Body of pancreas (tissue), 4 donors: ENCODE results near the gene GPSM3. TPM values are rescaled to one million over a fixed set of nuclear protein-coding genes. Genes with fewer than 3 reads are reported as not detected.
"Not testable (repeated sequence)": the region's sequence is repeated elsewhere in the genome, so short reads cannot be mapped to it uniquely, and the experiment has no call there.

Experiments used
- ATAC-seq: fragments of 150-250 bp; one replicate; pipeline ENCODE4 v1.9.1; 2016
- DNase-seq, 4 donors: peaks; one replicate each; pipeline ENCODE4 v3.0.0-alpha.2; 2019
- H3K27ac ChIP-seq, 4 donors: fragments of 200-600 bp; sonication (generic); 1 replicate in 3 of 4; 2 replicates in 1 of 4; pipeline versions ENCODE4 v1.5.1 to v1.6.1; 2016 to 2019; ENCODE audit warnings: mild to moderate bottlenecking in 1 of 4, mixed read lengths in 1 of 4, moderate library complexity in 1 of 4
- H3K27me3 ChIP-seq, 2 donors: fragments of 200-600 bp; sonication (generic); one replicate each; pipeline ENCODE4 v1.6.0; 2016; ENCODE audit warnings: mild to moderate bottlenecking in 1 of 2
- H3K36me3 ChIP-seq, 2 donors: fragments of 200-600 bp; sonication (generic); replicated peaks in 1 of 2; 2 replicates each; pipeline ENCODE4 v1.5.1; 2016; ENCODE audit warnings: low read depth in 2 of 2; ENCODE audit not compliant: insufficient read depth in 1 of 2
- H3K4me1 ChIP-seq: fragments of 200-600 bp; sonication (generic); one replicate; pipeline ENCODE4 v1.6.0; 2016
- H3K4me3 ChIP-seq, 2 donors: fragments of 200-600 bp; sonication (generic); 1 replicate in 1 of 2; 2 replicates in 1 of 2; pipeline ENCODE4 v1.5.1; 2016 to 2019
- H3K9me3 ChIP-seq, 3 donors: fragments of 200-600 bp; sonication (generic); 1 replicate in 2 of 3; 2 replicates in 1 of 3; pipeline ENCODE4 v1.5.1; 2016
- CTCF ChIP-seq, 7 experiments: fragments of 450-650 bp in 4 of 7; fragments of 200-600 bp in 3 of 7; sonication (generic) in 3 of 7; IDR thresholded peaks; one replicate each; pipeline ENCODE4 v1.5.1; 2016 to 2019; ENCODE audit warnings: antibody characterized with exemption in 7 of 7
- POLR2A ChIP-seq, 3 donors: fragments of 450-650 bp; IDR thresholded peaks; one replicate each; pipeline ENCODE4 v1.6.1; 2016; ENCODE audit warnings: antibody characterized with exemption in 3 of 3, mild to moderate bottlenecking in 2 of 3
- WGBS, 2 donors: methylation state at CpG; one replicate each; pipeline ENCODE4 v1.1.5; 2017; 5-methylcytosine and 5-hydroxymethylcytosine counted together
- intact Hi-C: fragments of 100-400 bp; cut with DNase I; formaldehyde crosslinking; loops from one replicate; pipeline ENCODE4 v1.15.1; 2023
- total RNA-seq, 2 donors: library from RNA; depleted of rRNA; stranded (reverse); fragments of >200 nt; gene quantifications; one replicate each; pipeline ENCODE4 v1.1.0, GENCODE V29; 2016

The GPSM3 gene
- total RNA-seq, 2 donors from 2014 or later, result 1.3 to 6.0 TPM

DNA sequence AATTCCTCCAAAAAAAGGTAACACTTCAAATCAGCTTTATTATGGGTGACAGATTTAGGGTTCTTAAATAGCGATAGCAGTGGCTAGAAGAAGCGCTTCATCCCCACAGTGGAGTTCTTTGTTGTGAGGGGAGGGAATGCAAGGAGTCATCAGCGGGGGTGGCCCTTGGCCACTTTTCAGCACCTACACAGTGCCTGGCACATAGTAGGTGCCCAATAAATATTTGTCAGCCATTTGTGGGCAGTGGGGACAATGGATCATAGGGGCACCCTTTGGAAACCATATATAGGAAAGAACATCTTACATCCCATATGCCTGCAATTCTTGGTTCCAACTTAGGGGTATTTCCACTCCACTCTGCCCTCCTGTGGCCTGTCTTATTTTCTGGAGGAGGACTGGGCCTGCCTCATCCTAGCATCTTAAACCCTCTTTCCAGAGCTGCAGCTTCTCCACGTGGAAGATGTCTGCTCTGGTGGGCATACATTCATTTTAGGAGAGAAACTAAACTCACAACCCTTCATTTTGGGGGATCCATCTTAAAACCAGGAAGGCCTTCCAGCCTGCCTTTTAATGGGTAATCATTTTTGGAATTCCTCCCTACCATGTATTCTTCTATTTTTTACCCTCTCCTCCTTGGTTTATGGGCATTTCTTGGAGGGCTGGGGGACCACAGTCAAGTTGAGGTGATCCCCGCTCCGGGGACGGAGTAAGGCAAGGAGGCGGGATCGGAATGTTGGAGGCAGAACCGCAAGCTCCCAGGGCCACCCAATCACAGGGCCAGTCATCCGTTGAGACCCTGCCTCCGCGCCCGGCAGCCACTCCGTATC is 2.6 kb upstream of the GPSM3 start:
- ATAC-seq, result no peak

GRCh38 chr6:32194388-32194787 is 1.9 kb upstream of the GPSM3 start:
- WGBS, 2 donors, result 86 to 90% methylated on average over 4 of the region's 4 CpGs
- H3K4me3 ChIP-seq, result no peak overlapping the region
- H3K27ac ChIP-seq, result peak overlapping the region in 3 of 4 donors; percentile 74 to 100 (median 100)
- no peak for TF ChIP-seq POLR2A (IDR thresholded peaks at IDR 0.05)
- DNase-seq, result no peak
- no peaks in the 10 kb centered on the region for H3K9me3 ChIP-seq
- intact Hi-C loops, result no loop called here
- peaks cover 29% of the 10 kb centered on the region for H3K4me1 ChIP-seq
- ATAC-seq, result no peak
- H3K36me3 ChIP-seq, result no peaks in the 10 kb centered on the region
- H3K27me3 ChIP-seq, result no peaks in the 10 kb centered on the region

More for the DNA sequence above, 2.6 kb upstream of the GPSM3 start:
- WGBS, 2 donors, result 15 to 18% methylated on average over 13 to 15 of the region's 15 CpGs
- peak in 4 of 7 experiments; percentile 47 to 56 (median 52) for TF ChIP-seq CTCF (IDR thresholded peaks at IDR 0.05)
- no peak for TF ChIP-seq POLR2A (IDR thresholded peaks at IDR 0.05)
- peaks cover 28% of the 10 kb centered on the region for H3K4me1 ChIP-seq
- peak in 3 of 4 donors; percentile 41 to 54 (median 51) for DNase-seq
- intact Hi-C loops, result no loop called here
- no peaks in the 10 kb centered on the region for H3K9me3 ChIP-seq
- no peak overlapping the region for H3K4me3 ChIP-seq
- no peaks in the 10 kb centered on the region for H3K27me3 ChIP-seq
- H3K36me3 ChIP-seq, result no peaks in the 10 kb centered on the region
- H3K27ac ChIP-seq, result peak overlapping the region; percentile 74 to 100 (median 88)

- ATAC-seq, H3K27me3 ChIP-seq, H3K36me3 ChIP-seq, H3K4me3 ChIP-seq, H3K9me3 ChIP-seq, intact Hi-C loops, DNase-seq: not testable (repeated sequence)
- Histone ChIP-seq H3K4me1 (peaks cover 42% of the 10 kb centered on the region), H3K27ac (peak overlapping the region in 3 of 4 donors; percentile 1 to 88 (median 24))
- WGBS, 2 donors, result 66 to 77% methylated on average over 13 of the region's 13 CpGs
Observed at GRCh38 chr6:32193096-32193495, 653 bp upstream of the GPSM3 start.

- TF ChIP-seq POLR2A (IDR thresholded peaks at IDR 0.05), result no peak
- TF ChIP-seq CTCF (IDR thresholded peaks at IDR 0.05), result no peak
- ATAC-seq, result no peak
- Histone ChIP-seq H3K27ac (peak overlapping the region in 3 of 4 donors; percentile 1 to 88 (median 86)), H3K36me3 (no peaks in the 10 kb centered on the region), H3K27me3 (no peaks in the 10 kb centered on the region), H3K4me3 (no peak overlapping the region), H3K4me1 (peaks cover 37% of the 10 kb centered on the region), H3K9me3 (no peaks in the 10 kb centered on the region)
- intact Hi-C loops, result no loop called here
- DNase-seq, result peak in 1 of 4 donors; percentile 10
- 53 to 69% methylated on average over 15 of the region's 15 CpGs for WGBS, 2 donors
Observed at GRCh38 chr6:32191696-32192607, 491 bp downstream of the GPSM3 start.

DNA sequence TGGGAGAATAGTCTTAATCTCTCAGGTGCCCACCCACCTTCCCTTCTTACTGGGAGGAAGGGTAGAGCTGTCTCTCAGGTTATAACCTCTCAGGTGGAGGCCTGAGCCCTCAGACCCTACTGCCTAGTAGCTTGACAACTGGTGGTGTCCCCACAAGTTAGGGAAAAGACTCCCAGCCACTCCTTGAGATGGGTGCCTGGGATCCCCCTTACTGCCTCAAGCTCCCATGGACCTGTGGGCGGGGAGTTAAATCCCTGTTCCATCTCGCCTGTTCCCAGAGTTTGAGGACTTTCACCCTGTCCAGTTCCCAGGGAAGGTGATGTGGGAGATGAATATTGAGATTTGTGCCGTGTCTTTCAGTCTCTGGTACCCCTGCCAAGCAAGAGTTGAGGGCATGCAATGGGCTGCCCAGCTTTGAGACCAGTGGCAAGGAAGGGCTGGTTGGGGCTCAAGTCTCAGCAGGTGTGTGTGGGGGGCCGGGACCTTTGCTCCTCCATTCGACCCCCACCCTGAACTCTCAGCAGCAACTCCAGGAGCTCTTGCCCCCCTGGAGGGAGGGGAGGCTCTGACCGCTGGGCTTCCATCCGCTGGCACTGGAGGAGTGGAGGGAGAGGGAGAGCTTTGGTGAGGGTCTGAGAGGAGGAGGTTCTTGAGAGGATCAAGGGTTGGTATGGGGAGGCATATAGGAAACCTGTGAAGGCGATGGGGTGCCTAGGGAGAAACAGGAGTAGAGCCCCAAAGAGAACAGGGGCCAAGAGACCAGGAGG is 1.3 kb downstream of the GPSM3 start:
- TF ChIP-seq CTCF (IDR thresholded peaks at IDR 0.05) (no peak), POLR2A (IDR thresholded peaks at IDR 0.05) (no peak)
- no peak overlapping the region for H3K4me3 ChIP-seq

More for the DNA sequence above, 1.3 kb downstream of the GPSM3 start:
- 64 to 68% methylated on average over 6 of the region's 8 CpGs for WGBS, 2 donors
- ATAC-seq, result no peak
- peak overlapping the region; percentile 86 to 97 (median 89) for H3K27ac ChIP-seq
- H3K36me3 ChIP-seq, result peaks cover 0 to 2% of the 10 kb centered on the region in 2 donors
- DNase-seq, result no peak
- H3K9me3 ChIP-seq, result no peaks in the 10 kb centered on the region
- peaks cover 36% of the 10 kb centered on the region for H3K4me1 ChIP-seq
- H3K27me3 ChIP-seq, result no peaks in the 10 kb centered on the region
- intact Hi-C loops, result no loop called here
